Upper lobe of left lung (tissue), 4 donors: ENCODE measurements around the gene DDI2.

Source experiments
- CTCF ChIP-seq, 6 experiments: fragments of 450-650 bp in 4 of 6; fragments of 200-600 bp in 2 of 6; sonication (generic) in 2 of 6; IDR thresholded peaks; one replicate each; pipeline ENCODE4 v1.5.1; 2016 to 2019; ENCODE audit warnings: antibody characterized with exemption in 6 of 6
- POLR2A ChIP-seq, 4 donors: fragments of 450-650 bp; IDR thresholded peaks; one replicate each; pipeline ENCODE4 v1.5.1; 2016 to 2017; ENCODE audit warnings: antibody characterized with exemption in 4 of 4, mild to moderate bottlenecking in 2 of 4
- POLR2AphosphoS5 ChIP-seq, 2 donors: sonication (generic); formaldehyde crosslinking; IDR thresholded peaks; one replicate each; pipeline ENCODE4 v1.5.1; 2017; ENCODE audit warnings: antibody characterized with exemption in 2 of 2

GRCh38 chr1:15626269-15626950, 9.2 kb downstream of the DDI2 start:
- TF ChIP-seq CTCF (IDR thresholded peaks at IDR 0.05) (no peak), POLR2A (IDR thresholded peaks at IDR 0.05) (no peak), POLR2AphosphoS5 (IDR thresholded peaks at IDR 0.05) (no peak)
